ENCODE measurements around the gene MDK. TPM values are rescaled to one million over a fixed set of nuclear protein-coding genes. Genes with fewer than 3 reads are reported as not detected.

Gene MDK
- total and polyA plus RNA-seq, 9 donors: 211 to 634 (median 411) TPM

DNA sequence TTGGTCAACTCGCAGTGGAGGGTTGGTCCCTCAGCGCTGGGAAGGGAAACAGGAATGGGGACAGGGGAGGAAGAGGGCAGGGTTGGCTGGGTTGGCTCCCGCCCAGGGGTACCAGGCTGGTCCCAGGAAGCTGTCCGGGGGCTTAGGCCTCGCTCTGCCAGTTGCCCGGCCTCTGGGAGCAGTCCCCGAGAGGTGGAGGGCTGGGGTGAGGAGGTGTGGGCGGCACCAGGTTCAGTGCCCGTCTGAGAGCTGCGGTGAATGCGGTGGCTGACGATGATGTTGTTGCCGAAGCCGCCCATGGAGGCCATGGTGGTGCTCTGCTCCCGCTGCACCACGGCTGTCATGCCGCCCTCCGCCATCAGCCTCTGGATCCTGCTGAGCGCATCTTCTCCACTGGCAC, 16.1 kb downstream of the MDK start:
- WGBS, 3 donors: 95 to 96% (median 96%) methylated on average over 19 of the region's 19 CpGs
- H3K36me3 ChIP-seq: no peaks in the 10 kb centered on the region
- intact Hi-C loops (cut with DNase I): loop anchor here in 1 of 4 donors (10.0 kb wide), 1 partner anchor 217 kb away; the partner anchor contains the start of genes ATG13 and HARBI1
- H3K4me1 ChIP-seq (ENCODE audit: insufficient read depth): peaks cover 4% of the 10 kb centered on the region
- no peak for DNase-seq
- H3K27me3 ChIP-seq: no peaks in the 10 kb centered on the region
- TF ChIP-seq CTCF (IDR thresholded peaks at IDR 0.05) (no peak), POLR2A (IDR thresholded peaks at IDR 0.05) (no peak), EP300 (IDR thresholded peaks at IDR 0.05) (no peak)
- H3K27ac ChIP-seq: no peak overlapping the region
- H3K9me3 ChIP-seq: no peaks in the 10 kb centered on the region
- H3K4me3 ChIP-seq: no peak overlapping the region

- peaks cover 2% of the 10 kb centered on the region for H3K36me3 ChIP-seq
- TF ChIP-seq CTCF (IDR thresholded peaks at IDR 0.05) (no peak), EP300 (IDR thresholded peaks at IDR 0.05) (no peak), POLR2A (IDR thresholded peaks at IDR 0.05) (no peak)
- no peak overlapping the region for H3K27ac ChIP-seq
- H3K9me3 ChIP-seq: no peaks in the 10 kb centered on the region
- intact Hi-C loops (cut with DNase I): no loop called here
- no peak for DNase-seq
- H3K27me3 ChIP-seq: no peaks in the 10 kb centered on the region
- WGBS, 3 donors: 37 to 49% (median 42%) methylated on average over 6 of the region's 6 CpGs
- H3K4me3 ChIP-seq: no peak overlapping the region
- peaks cover 8% of the 10 kb centered on the region for H3K4me1 ChIP-seq (ENCODE audit: insufficient read depth)
These were observed 21.8 kb downstream of the MDK start for GRCh38 chr11:46402957-46403902.

- WGBS, 3 donors: 36 to 55% (median 41%) methylated on average over 5 of the region's 5 CpGs
- Histone ChIP-seq H3K4me1 (ENCODE audit: insufficient read depth) (peaks cover 8% of the 10 kb centered on the region), H3K9me3 (no peaks in the 10 kb centered on the region), H3K4me3 (no peak overlapping the region), H3K27me3 (no peaks in the 10 kb centered on the region), H3K36me3 (peaks cover 2% of the 10 kb centered on the region), H3K27ac (no peak overlapping the region)
- DNase-seq: no peak
- intact Hi-C loops (cut with DNase I): no loop called here
- TF ChIP-seq POLR2A (IDR thresholded peaks at IDR 0.05) (no peak), EP300 (IDR thresholded peaks at IDR 0.05) (no peak), CTCF (IDR thresholded peaks at IDR 0.05) (no peak)
These were observed 23.1 kb downstream of the MDK start for GRCh38 chr11:46404476-46405017.

- H3K27me3 ChIP-seq: no peaks in the 10 kb centered on the region
- H3K4me3 ChIP-seq: no peak overlapping the region
- H3K9me3 ChIP-seq: no peaks in the 10 kb centered on the region
- peaks cover 2% of the 10 kb centered on the region for H3K36me3 ChIP-seq
- no peak for DNase-seq
- TF ChIP-seq CTCF (IDR thresholded peaks at IDR 0.05) (no peak), EP300 (IDR thresholded peaks at IDR 0.05) (no peak), POLR2A (IDR thresholded peaks at IDR 0.05) (no peak)
- intact Hi-C loops (cut with DNase I): no loop called here
- WGBS, 3 donors: 77 to 84% (median 82%) methylated on average over 10 of the region's 10 CpGs
- no peak overlapping the region for H3K27ac ChIP-seq
- peaks cover 8% of the 10 kb centered on the region for H3K4me1 ChIP-seq (ENCODE audit: insufficient read depth)
These were observed 26.2 kb downstream of the MDK start for GRCh38 chr11:46407635-46408034.
